Prostate gland (tissue), 2 donors: ENCODE data around the gene TSHB.

Source experiments
- CTCF ChIP-seq, 4 experiments: fragments of 200-600 bp in 2 of 4; fragments of 450-650 bp in 2 of 4; sonication (generic) in 2 of 4; IDR thresholded peaks; 1 replicate in 3 of 4; 2 replicates in 1 of 4; pipeline ENCODE4 v1.5.1; 2016 to 2019; ENCODE audit warnings: antibody characterized with exemption in 4 of 4, mild to moderate bottlenecking in 2 of 4, moderate library complexity in 2 of 4
- POLR2A ChIP-seq: fragments of 450-650 bp; IDR thresholded peaks from one replicate; pipeline ENCODE4 v1.6.1; 2016; ENCODE audit warnings: antibody characterized with exemption, mild to moderate bottlenecking
- POLR2AphosphoS5 ChIP-seq: sonication (generic); formaldehyde crosslinking; IDR thresholded peaks from one replicate; pipeline ENCODE4 v1.6.1; 2017; ENCODE audit warnings: antibody characterized with exemption

GRCh38 chr1:115077286-115077983 is 47.8 kb downstream of the TSHB start:
- TF ChIP-seq CTCF (IDR thresholded peaks at IDR 0.05) (no peak), POLR2A (no peak), POLR2AphosphoS5 (no peak)
